Endothelial cell (in vitro differentiated cells): ENCODE results near the gene HPDL. TPM values are rescaled to one million over a fixed set of nuclear protein-coding genes. Genes with fewer than 3 reads are reported as not detected.
A peak's percentile ranks its signal among the peaks of the same experiment; 100 is the strongest.
"Not testable (repeated sequence)": the region's sequence is repeated elsewhere in the genome, so short reads cannot be mapped to it uniquely, and the experiment has no call there.

ENCODE experiments used
- DNase-seq: peaks from one replicate; pipeline ENCODE4 v3.0.0; 2021; ENCODE audit warnings: low spot score
- H3K27ac Mint-ChIP-seq: one replicate; pipeline ENCODE4 v1.8.0; 2021; ENCODE audit warnings: mixed read lengths, inconsistent platforms; ENCODE audit not compliant: unreplicated experiment
- H3K27me3 Mint-ChIP-seq: one replicate; pipeline ENCODE4 v1.8.0; 2021; ENCODE audit warnings: mild to moderate bottlenecking, moderate library complexity, mixed read lengths, inconsistent platforms; ENCODE audit not compliant: unreplicated experiment
- H3K36me3 Mint-ChIP-seq: one replicate; pipeline ENCODE4 v1.8.0; 2021; ENCODE audit warnings: mild to moderate bottlenecking, low read depth, mixed read lengths, inconsistent platforms; ENCODE audit not compliant: unreplicated experiment
- H3K4me1 Mint-ChIP-seq: one replicate; pipeline ENCODE4 v1.8.0; 2021; ENCODE audit warnings: mild to moderate bottlenecking, mixed read lengths, inconsistent platforms; ENCODE audit not compliant: unreplicated experiment
- H3K4me3 Mint-ChIP-seq: one replicate; pipeline ENCODE4 v1.8.0; 2021; ENCODE audit warnings: mild to moderate bottlenecking, mixed read lengths, inconsistent platforms; ENCODE audit not compliant: unreplicated experiment
- H3K9me3 Mint-ChIP-seq: one replicate; pipeline ENCODE4 v1.8.0; 2021; ENCODE audit warnings: mixed read lengths, inconsistent platforms; ENCODE audit not compliant: unreplicated experiment
- long read RNA-seq: library from polyadenylated mRNA; unstranded; transcript quantifications from one replicate; pipeline ENCODE4 v2.0.0, GENCODE V29; 2020; ENCODE audit not compliant: unreplicated experiment
- total RNA-seq: library from RNA; stranded (reverse); fragmentation: NEBNext Ultra II Directional; extraction: Animal tissue kit (Norgen Biotek cat#: 25700); gene quantifications from one replicate; pipeline ENCODE4 v1.2.1, GENCODE V29; 2021; ENCODE audit not compliant: unreplicated experiment
- TF ChIP-seq, protein P1 (sequence below): fragments of 200-600 bp; sonication (generic); IDR thresholded peaks from one replicate; pipeline ENCODE4 v1.5.0; 2021; ENCODE audit warnings: antibody characterized with exemption; ENCODE audit not compliant: unreplicated experiment

Gene HPDL
- total RNA-seq, result 2.5 TPM
- long read RNA-seq, partial matches to known transcripts, result 0 of 2 reads
- long read RNA-seq, other reads (novel, unspliced or antisense), result 0 of 2 reads

DNA sequence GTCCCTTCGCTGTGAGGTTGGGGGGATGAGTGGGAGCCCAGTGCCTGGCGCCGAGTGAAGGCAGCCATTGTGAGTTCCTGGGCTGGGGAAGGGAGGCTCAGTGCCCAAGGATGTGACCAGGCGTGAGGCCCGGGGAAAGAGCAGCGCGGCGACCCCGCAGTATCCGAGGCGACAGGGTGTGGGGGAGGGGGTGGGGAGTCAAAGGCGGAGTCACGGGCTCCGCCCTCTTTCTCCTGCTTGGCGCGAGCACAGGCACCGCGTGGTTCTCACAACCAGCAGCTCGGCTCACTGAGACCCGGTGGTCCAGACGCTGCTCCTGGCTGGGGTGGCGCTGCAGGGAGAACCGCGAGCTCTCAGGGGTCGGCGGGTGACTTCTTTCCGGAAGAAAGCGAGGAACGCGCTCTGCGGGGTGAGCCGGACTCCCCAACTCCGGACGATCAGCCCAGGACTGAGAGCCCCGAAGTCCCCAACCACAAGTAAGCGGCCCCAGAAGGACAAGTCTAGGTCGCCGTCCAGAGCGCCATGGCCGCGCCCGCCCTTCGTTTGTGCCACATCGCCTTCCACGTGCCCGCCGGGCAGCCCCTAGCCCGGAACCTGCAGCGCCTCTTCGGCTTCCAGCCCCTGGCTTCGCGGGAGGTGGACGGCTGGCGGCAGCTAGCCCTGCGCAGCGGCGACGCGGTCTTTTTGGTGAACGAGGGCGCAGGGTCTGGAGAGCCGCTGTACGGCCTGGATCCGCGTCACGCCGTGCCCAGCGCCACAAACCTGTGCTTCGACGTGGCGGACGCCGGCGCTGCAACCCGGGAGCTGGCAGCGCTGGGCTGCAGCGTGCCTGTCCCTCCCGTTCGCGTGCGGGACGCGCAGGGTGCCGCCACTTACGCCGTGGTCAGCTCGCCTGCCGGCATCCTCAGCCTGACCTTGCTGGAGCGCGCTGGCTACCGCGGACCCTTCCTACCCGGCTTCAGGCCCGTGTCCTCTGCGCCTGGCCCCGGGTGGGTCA lies at the start of gene HPDL:
HPDL (plus strand) TSS at position 269 of the 997 bp plus-strand sequence; CDS start at position 523, 254 bp downstream.
- H3K27me3 Mint-ChIP-seq, result peaks cover 9% of the 10 kb centered on the region
- DNase-seq, result peak; percentile 58
- H3K4me1 Mint-ChIP-seq, result peaks cover 19% of the 10 kb centered on the region
- TF ChIP-seq, protein P1, sequence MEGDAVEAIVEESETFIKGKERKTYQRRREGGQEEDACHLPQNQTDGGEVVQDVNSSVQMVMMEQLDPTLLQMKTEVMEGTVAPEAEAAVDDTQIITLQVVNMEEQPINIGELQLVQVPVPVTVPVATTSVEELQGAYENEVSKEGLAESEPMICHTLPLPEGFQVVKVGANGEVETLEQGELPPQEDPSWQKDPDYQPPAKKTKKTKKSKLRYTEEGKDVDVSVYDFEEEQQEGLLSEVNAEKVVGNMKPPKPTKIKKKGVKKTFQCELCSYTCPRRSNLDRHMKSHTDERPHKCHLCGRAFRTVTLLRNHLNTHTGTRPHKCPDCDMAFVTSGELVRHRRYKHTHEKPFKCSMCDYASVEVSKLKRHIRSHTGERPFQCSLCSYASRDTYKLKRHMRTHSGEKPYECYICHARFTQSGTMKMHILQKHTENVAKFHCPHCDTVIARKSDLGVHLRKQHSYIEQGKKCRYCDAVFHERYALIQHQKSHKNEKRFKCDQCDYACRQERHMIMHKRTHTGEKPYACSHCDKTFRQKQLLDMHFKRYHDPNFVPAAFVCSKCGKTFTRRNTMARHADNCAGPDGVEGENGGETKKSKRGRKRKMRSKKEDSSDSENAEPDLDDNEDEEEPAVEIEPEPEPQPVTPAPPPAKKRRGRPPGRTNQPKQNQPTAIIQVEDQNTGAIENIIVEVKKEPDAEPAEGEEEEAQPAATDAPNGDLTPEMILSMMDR, result no peak
- H3K27ac Mint-ChIP-seq, result peak within 1 kb of the TSS; percentile 30
- peaks cover 12% of the 10 kb centered on the region for H3K36me3 Mint-ChIP-seq
- peak within 1 kb of the TSS; percentile 82 for H3K4me3 Mint-ChIP-seq
- H3K9me3 Mint-ChIP-seq, result no peaks in the 10 kb centered on the region

DNA sequence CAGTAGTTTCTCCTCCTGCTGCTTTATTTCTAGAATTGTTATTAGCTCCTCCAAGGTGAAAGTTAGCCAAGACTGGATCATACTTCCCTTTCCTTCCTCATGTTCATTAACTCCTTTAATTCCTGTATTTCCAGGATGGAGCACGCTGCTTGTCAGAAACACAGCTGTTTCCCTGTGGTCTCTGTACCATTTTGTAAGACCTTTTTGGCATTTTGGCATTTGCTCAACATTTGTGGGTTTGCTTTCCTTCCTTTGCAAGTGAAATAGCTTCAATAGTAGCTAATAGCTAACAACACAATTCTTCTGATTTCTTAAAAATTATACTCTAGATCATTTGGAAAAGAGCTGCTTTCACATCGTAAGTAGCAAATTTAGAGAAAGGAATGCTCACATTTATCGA lies 44.3 kb upstream of the HPDL start:
- H3K27me3 Mint-ChIP-seq, result peaks cover 2% of the 10 kb centered on the region
- no peaks in the 10 kb centered on the region for H3K9me3 Mint-ChIP-seq
- TF ChIP-seq, protein P1, result no peak

DNA sequence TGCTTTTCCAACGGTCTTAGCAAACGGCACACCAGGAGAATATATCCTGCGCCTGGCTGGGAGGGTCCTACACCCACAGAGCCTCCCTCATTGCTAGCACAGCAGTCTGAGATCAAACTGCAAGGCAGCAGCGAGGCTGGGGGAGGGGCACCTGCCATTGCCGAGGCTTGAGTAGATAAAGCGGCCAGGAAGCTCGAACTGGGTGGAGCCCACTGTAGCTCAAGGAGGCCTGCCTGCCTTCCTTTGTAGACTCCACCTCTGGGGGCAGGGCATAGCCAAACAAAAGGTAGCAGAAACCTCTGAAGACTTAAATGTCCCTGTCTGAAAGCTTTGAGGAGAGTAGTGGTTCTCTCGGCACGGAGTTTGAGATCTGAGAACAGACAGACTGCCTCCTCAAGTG lies 41.8 kb upstream of the HPDL start:
- not testable (repeated sequence) for H3K4me3 Mint-ChIP-seq, H3K4me1 Mint-ChIP-seq, H3K27me3 Mint-ChIP-seq, H3K9me3 Mint-ChIP-seq, DNase-seq, H3K27ac Mint-ChIP-seq, H3K36me3 Mint-ChIP-seq

More for the DNA sequence above, 44.3 kb upstream of the HPDL start:
- Mint-ChIP-seq H3K4me3 (no peak overlapping the region), H3K27ac (no peak overlapping the region), H3K36me3 (peaks cover 3% of the 10 kb centered on the region), H3K4me1 (no peaks in the 10 kb centered on the region)
- DNase-seq, result no peak

DNA sequence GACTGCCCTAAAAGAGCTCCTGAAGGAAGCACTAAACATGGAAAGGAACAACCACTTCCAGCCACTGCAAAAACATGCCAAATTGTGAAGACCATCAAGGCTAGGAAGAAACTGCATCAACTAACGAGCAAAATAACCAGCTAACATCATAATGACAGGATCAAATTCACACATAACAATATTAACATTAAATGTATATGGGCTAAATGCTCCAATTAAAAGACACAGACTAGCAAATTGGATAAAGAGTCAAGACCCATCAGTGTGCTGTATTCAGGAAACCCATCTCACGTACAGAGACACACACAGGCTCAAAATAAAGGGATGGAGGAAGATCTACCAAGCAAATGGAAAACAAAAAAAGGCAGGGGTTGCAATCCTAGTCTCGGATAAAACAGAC lies 40.2 kb upstream of the HPDL start:
- not testable (repeated sequence) for H3K36me3 Mint-ChIP-seq, H3K4me3 Mint-ChIP-seq, H3K27ac Mint-ChIP-seq, H3K27me3 Mint-ChIP-seq, H3K9me3 Mint-ChIP-seq, DNase-seq, H3K4me1 Mint-ChIP-seq

DNA sequence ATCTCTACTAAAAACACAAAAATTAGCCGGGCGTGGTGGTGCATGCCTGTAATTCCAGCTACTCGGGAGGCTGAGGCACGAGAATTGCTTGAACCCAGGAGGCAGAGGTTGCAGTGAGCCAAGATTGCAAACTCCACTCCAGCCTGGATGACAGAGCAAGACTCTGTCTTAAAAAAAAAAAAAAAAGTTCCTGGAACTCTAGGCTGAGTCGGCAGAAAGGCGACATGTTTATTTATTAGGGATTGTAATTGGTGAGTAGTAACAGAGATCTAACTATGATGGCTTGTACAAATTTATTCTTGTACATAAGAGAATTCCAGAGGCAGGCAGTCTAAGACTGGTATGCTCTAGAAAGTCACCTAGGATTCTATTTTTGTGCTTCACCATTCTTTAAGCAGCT lies 35.7 kb upstream of the HPDL start:
- H3K4me1 Mint-ChIP-seq, H3K36me3 Mint-ChIP-seq, H3K27me3 Mint-ChIP-seq, H3K4me3 Mint-ChIP-seq, DNase-seq, H3K9me3 Mint-ChIP-seq, H3K27ac Mint-ChIP-seq: not testable (repeated sequence)

DNA sequence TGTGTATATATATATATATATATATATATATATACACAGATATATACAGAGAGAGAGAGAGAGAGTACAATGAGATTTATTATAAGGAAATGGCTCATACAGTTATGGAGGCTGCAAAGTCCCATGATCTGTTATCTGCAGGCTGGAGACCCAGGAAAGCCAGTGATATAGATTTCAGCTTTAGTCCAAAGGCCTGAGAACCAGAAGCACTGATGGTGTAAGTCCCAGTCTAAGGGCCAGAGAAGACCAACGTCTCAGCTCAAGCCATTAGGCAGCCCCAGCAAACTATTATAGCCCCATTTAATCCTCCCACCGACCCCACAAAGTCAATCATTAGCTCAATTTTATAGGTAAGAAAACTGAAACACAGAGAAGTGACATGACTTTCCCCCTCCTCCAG lies 35.0 kb upstream of the HPDL start:
- no peaks in the 10 kb centered on the region for H3K36me3 Mint-ChIP-seq
- DNase-seq, result no peak
- no peaks in the 10 kb centered on the region for H3K4me1 Mint-ChIP-seq
- no peak overlapping the region for H3K27ac Mint-ChIP-seq
- TF ChIP-seq, protein P1, result no peak
- no peak overlapping the region for H3K4me3 Mint-ChIP-seq
- no peaks in the 10 kb centered on the region for H3K27me3 Mint-ChIP-seq
- H3K9me3 Mint-ChIP-seq, result no peaks in the 10 kb centered on the region
